Measurements from ENCODE around the gene CCDC178.
"Not testable (repeated sequence)": the region's sequence is repeated elsewhere in the genome, so short reads cannot be mapped to it uniquely, and the experiment has no call there.

DNA sequence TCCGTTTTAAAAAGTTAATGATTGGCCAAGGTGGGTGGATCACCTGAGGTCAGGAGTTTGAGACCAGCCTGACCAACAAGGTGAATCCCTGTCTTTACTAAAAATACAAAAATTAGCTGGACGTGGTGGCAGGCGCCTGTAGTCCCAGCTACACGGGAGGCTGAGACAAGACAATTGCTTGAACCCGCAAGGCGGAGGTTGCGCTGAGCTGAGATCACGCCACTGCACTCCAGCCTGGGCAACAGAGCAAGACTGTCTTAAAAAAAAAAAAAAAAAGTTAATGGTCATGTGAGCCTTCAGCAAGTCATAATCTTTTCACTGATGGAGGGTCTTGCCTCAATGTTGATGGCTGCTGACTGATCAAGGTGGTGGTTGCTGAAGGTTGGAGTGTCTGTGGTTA lies 41.6 kb downstream of the CCDC178 start:
- TF ChIP-seq, protein P1, sequence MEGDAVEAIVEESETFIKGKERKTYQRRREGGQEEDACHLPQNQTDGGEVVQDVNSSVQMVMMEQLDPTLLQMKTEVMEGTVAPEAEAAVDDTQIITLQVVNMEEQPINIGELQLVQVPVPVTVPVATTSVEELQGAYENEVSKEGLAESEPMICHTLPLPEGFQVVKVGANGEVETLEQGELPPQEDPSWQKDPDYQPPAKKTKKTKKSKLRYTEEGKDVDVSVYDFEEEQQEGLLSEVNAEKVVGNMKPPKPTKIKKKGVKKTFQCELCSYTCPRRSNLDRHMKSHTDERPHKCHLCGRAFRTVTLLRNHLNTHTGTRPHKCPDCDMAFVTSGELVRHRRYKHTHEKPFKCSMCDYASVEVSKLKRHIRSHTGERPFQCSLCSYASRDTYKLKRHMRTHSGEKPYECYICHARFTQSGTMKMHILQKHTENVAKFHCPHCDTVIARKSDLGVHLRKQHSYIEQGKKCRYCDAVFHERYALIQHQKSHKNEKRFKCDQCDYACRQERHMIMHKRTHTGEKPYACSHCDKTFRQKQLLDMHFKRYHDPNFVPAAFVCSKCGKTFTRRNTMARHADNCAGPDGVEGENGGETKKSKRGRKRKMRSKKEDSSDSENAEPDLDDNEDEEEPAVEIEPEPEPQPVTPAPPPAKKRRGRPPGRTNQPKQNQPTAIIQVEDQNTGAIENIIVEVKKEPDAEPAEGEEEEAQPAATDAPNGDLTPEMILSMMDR (IDR thresholded peaks at IDR 0.05; ENCODE audit: low read depth, low read length, poor library complexity, severe bottlenecking): not testable (repeated sequence)
- not testable (repeated sequence) for TF ChIP-seq EZH2phosphoT487 (IDR thresholded peaks at IDR 0.05; ENCODE audit: borderline replicate concordance, low read length)
